HepG2 (cell line): ENCODE results near the gene KANSL3. TPM values are rescaled to one million over a fixed set of nuclear protein-coding genes. Genes with fewer than 3 reads are reported as not detected.

Experiments
- ATAC-seq: fragments of 200-7000 bp; cut with Tn5 transposase; 3 replicates; pipeline ENCODE4 v1.9.1; 2020; ENCODE audit warnings: mild to moderate bottlenecking, moderate library complexity
- BruUV-seq: library from RNA; stranded (reverse); fragments of 400-500 nt; replicated peaks from 2 replicates; lab custom pipeline; 2021; lab: Mats Ljungman, UMichigan
- CTCF ChIA-PET: fragments of 300-600 bp; formaldehyde crosslinking; extraction: SDS; loops from one replicate; lab custom pipeline; 2021; ENCODE audit warnings: low total read pairs, inconsistent platforms, low intra/inter-chr PET ratio; lab: Yijun Ruan, JAX
- POLR2A ChIA-PET: fragments of 350-600 bp; sonication (Branson Sonifier 250); formaldehyde crosslinking; loops from one replicate; lab custom pipeline; 2020; ENCODE audit warnings: antibody characterized with exemption, inconsistent platforms; lab: Yijun Ruan, JAX
- DNase-seq: peaks from one replicate; pipeline ENCODE4 v3.0.0-alpha.2; 2015; ENCODE audit warnings: low spot score
- FAIRE-seq: peaks from 3 replicates; lab custom pipeline; 2011; peaks lifted over from hg19 to GRCh38; lab: Jason Lieb, UNC
- H2AFZ ChIP-seq: one replicate; pipeline ENCODE4 v1.6.1; 2011; ENCODE audit warnings: low read length, inconsistent platforms
- H3K27ac ChIP-seq: fragments of 300-600 bp; 3 replicates; pipeline ENCODE4 v1.8.0; 2011; ENCODE audit warnings: mixed run types, mild to moderate bottlenecking, mixed read lengths, low read length, inconsistent platforms; ENCODE audit not compliant: insufficient read depth; ENCODE audit errors: extremely low read length
- H3K27me3 ChIP-seq, 2 experiments: fragments of 200-600 bp in 1 of 2; 2 replicates in 1 of 2; 3 replicates in 1 of 2; pipeline versions ENCODE4 v1.6.0 to v1.8.0; 2011; ENCODE audit warnings: low read length in 2 of 2, mild to moderate bottlenecking in 2 of 2, moderate library complexity in 2 of 2, inconsistent platforms in 1 of 2; ENCODE audit not compliant: insufficient read depth in 2 of 2, control insufficient read depth in 1 of 2
- H3K36me3 ChIP-seq, 2 experiments: fragments of 200-600 bp in 1 of 2; replicated peaks in 1 of 2; 2 replicates in 1 of 2; 3 replicates in 1 of 2; pipeline versions ENCODE4 v1.5.1 to v1.8.0; 2011; ENCODE audit warnings: low read length in 2 of 2, inconsistent platforms in 1 of 2; ENCODE audit not compliant: insufficient read depth in 2 of 2, control insufficient read depth in 1 of 2
- H3K4me1 ChIP-seq: 2 replicates; pipeline ENCODE4 v1.5.1; 2012; ENCODE audit warnings: low read length, inconsistent platforms; ENCODE audit not compliant: insufficient read depth
- H3K4me2 ChIP-seq: 2 replicates; pipeline ENCODE4 v1.6.0; 2011; ENCODE audit warnings: low read depth, low read length, inconsistent platforms
- H3K4me3 ChIP-seq, 3 experiments: fragments of 200-600 bp in 1 of 3; sonication (generic), shearing (Covaris generic) in 1 of 3; replicated peaks in 1 of 3; 2 replicates each; pipeline ENCODE4 v1.5.1; 2011 to 2016; ENCODE audit warnings: low read length in 3 of 3, inconsistent platforms in 2 of 3, low read depth in 2 of 3, mild to moderate bottlenecking in 2 of 3, control low read depth in 1 of 3, mixed read lengths in 1 of 3; ENCODE audit not compliant: insufficient read depth in 1 of 3
- H3K79me2 ChIP-seq: one replicate; pipeline ENCODE4 v1.6.1; 2011; ENCODE audit warnings: low read length, inconsistent platforms; ENCODE audit not compliant: insufficient read depth
- H3K9ac ChIP-seq: 2 replicates; pipeline ENCODE4 v1.6.0; 2011; ENCODE audit warnings: mild to moderate bottlenecking, low read depth, low read length, inconsistent platforms; ENCODE audit not compliant: insufficient read depth
- H3K9me3 ChIP-seq: 2 replicates; pipeline ENCODE4 v1.5.1; 2012; ENCODE audit warnings: mild to moderate bottlenecking, low read length
- H4K20me1 ChIP-seq: 2 replicates; pipeline ENCODE4 v1.6.0; 2011; ENCODE audit warnings: inconsistent platforms, mild to moderate bottlenecking, low read length, moderate library complexity; ENCODE audit not compliant: insufficient read depth
- ATAD3A ChIP-seq: sonication (generic); formaldehyde crosslinking; IDR thresholded peaks from 2 replicates; pipeline ENCODE4 v1.4.0; 2020; ENCODE audit warnings: missing genetic modification reagents
- CBX1 ChIP-seq: IDR thresholded peaks from one replicate; pipeline ENCODE4 v1.6.1; 2016; ENCODE audit warnings: antibody characterized with exemption, low read depth
- CTCF ChIP-seq: sonication (generic); formaldehyde crosslinking; IDR thresholded peaks from 2 replicates; pipeline ENCODE4 v1.5.0; 2020; ENCODE audit warnings: mild to moderate bottlenecking, missing genetic modification reagents, moderate library complexity
- EHMT2 ChIP-seq: fragments of 200-600 bp; sonication (generic); IDR thresholded peaks from 2 replicates; pipeline ENCODE4 v1.7.0; 2017; ENCODE audit warnings: antibody characterized with exemption, low read depth, low read length, borderline replicate concordance
- ESRRA ChIP-seq: sonication (generic); formaldehyde crosslinking; IDR thresholded peaks from 2 replicates; pipeline ENCODE4 v1.5.1; 2020; ENCODE audit warnings: mild to moderate bottlenecking, low read depth, missing genetic modification reagents
- FOSL1 ChIP-seq: sonication (generic); formaldehyde crosslinking; IDR thresholded peaks from 2 replicates; pipeline ENCODE4 v1.9.0; 2021; ENCODE audit warnings: missing genetic modification reagents, borderline replicate concordance
- HMGA1 ChIP-seq: sonication (generic); formaldehyde crosslinking; conservative IDR thresholded peaks from 2 replicates; pipeline ENCODE4 v1.4.0; 2020; ENCODE audit warnings: missing genetic modification reagents
- HNF4G ChIP-seq, 2 experiments: sonication (generic) in 1 of 2; formaldehyde crosslinking in 1 of 2; IDR thresholded peaks; 2 replicates each; pipeline versions ENCODE4 v1.4.0 to v1.6.1; 2011 to 2020; ENCODE audit warnings: borderline replicate concordance in 2 of 2, low read depth in 2 of 2, mild to moderate bottlenecking in 2 of 2, low read length in 1 of 2, missing genetic modification reagents in 1 of 2, moderate library complexity in 1 of 2
- MATR3 ChIP-seq: sonication (generic); formaldehyde crosslinking; IDR thresholded peaks from 2 replicates; pipeline ENCODE4 v1.4.0; 2020; ENCODE audit warnings: missing genetic modification reagents
- PHF5A ChIP-seq: IDR thresholded peaks from one replicate; pipeline ENCODE4 v1.6.1; 2018; ENCODE audit warnings: low read depth, missing genetic modification reagents; ENCODE audit not compliant: unreplicated experiment
- REST ChIP-seq, 2 experiments: IDR thresholded peaks; 2 replicates each; pipeline ENCODE4 v1.6.1; 2011 to 2012; ENCODE audit warnings: low read length in 2 of 2, borderline replicate concordance in 1 of 2, low read depth in 1 of 2, mild to moderate bottlenecking in 1 of 2, moderate library complexity in 1 of 2
- SRY ChIP-seq: sonication (generic); formaldehyde crosslinking; IDR thresholded peaks from 2 replicates; pipeline ENCODE4 v1.8.0; 2022; ENCODE audit warnings: mild to moderate bottlenecking, missing genetic modification reagents
- TGIF2 ChIP-seq: IDR thresholded peaks from 2 replicates; pipeline ENCODE4 v1.6.1; 2016; ENCODE audit warnings: control low read depth, missing compliant biosample characterization
- ZKSCAN8 ChIP-seq: IDR thresholded peaks from 2 replicates; pipeline ENCODE4 v1.6.1; 2016; ENCODE audit warnings: borderline replicate concordance, missing genetic modification reagents, missing compliant biosample characterization
- ZNF430 ChIP-seq: sonication (generic); formaldehyde crosslinking; IDR thresholded peaks from 2 replicates; pipeline ENCODE4 v1.9.0; 2021; ENCODE audit warnings: mild to moderate bottlenecking, missing genetic modification reagents
- WGBS: methylation state at CpG from one replicate; pipeline ENCODE4 v1.1.6; 2017; ENCODE audit warnings: low lambda C conversion rate; 5-methylcytosine and 5-hydroxymethylcytosine counted together
- in situ Hi-C: cut with HindIII; loops from 2 replicates; pipeline ENCODE4 v1.10.0; 2017; ENCODE audit warnings: low pct_unique_long_range_greater_than_20kb; ENCODE audit not compliant: extremely low pct_ligation_motif_present
- intact Hi-C: fragments of 100-400 bp; cut with micrococcal nuclease; formaldehyde crosslinking; loops from one replicate; pipeline ENCODE4 v1.10.0; 2022; ENCODE audit not compliant: unreplicated experiment
- polyA plus RNA-seq, 8 experiments: library from polyadenylated mRNA; depleted of rRNA in 3 of 8; stranded (reverse) in 7 of 8; unstranded in 1 of 8; fragments of >200 nt; fragmentation: Illumina TruSeq in 4 of 8; extraction: Trizol in 4 of 8; gene quantifications; 2 replicates each; pipeline versions ENCODE4 v1.2.1 to v1.2.3, GENCODE V29; 2011 to 2016; ENCODE audit warnings: low read depth in 4 of 8, missing spikeins in 1 of 8, mixed read lengths in 1 of 8; ENCODE audit not compliant: insufficient read depth in 1 of 8
- total RNA-seq, 5 experiments: library from RNA; depleted of rRNA; stranded (reverse); fragments of >200 nt; fragmentation: Illumina TruSeq; extraction: Trizol; gene quantifications; 2 replicates each; pipeline ENCODE4 v1.2.3, GENCODE V29; 2016; ENCODE audit warnings: low read depth in 1 of 5

KANSL3 gene
- total and polyA plus RNA-seq, 2 of the 13 experiments (the other 11 are each of a cell fraction or from before 2014, with no cell fraction given), result 20.8 to 37.3 TPM

GRCh38 chr2:96602330-96602823, 35.7 kb downstream of the KANSL3 start (continued):
- peak; percentile 64 for TF ChIP-seq CTCF (CRISPR knock-in tag)
- TF ChIP-seq, all 625 proteins: peak for 30

- Histone ChIP-seq H2AFZ (no peak overlapping the region), H3K9ac (no peak overlapping the region), H3K4me2 (peak overlapping the region; percentile 47), H3K27me3 (no peaks in the 10 kb centered on the region), H3K4me3 (peak overlapping the region in 1 of 3 experiments; percentile 20; a peak in 1 of 6 replicates), H4K20me1 (no peaks in the 10 kb centered on the region), H3K79me2 (no peaks in the 10 kb centered on the region), H3K36me3 (peaks cover 44 to 86% of the 10 kb centered on the region in 2 experiments), H3K9me3 (no peaks in the 10 kb centered on the region), H3K27ac (peak overlapping the region; percentile 67), H3K4me1 (peaks cover 34% of the 10 kb centered on the region)
- CTCF ChIA-PET, result no interaction called here
- 82% methylated on average over 8 of the region's 8 CpGs for WGBS
- intact Hi-C loops, result loop anchor here (5.0 to 10.0 kb wide), 6 partner anchors 36 to 351 kb away; partner anchors contain the start of genes CNNM3, CNNM4 and KANSL3
- DNase-seq (peak; percentile 96), ATAC-seq (peak; percentile 94), FAIRE-seq (peak; percentile 93)
- in situ Hi-C loops, result no loop called here
- no TSS peak for BruUV-seq
- POLR2A ChIA-PET, result interaction anchor here (0.8 to 2.0 kb wide), 8 partner anchors 9 to 256 kb away, joined by 3 to 5 read pairs (median 4); partner anchors contain the start of genes ANKRD39, CNNM3 and CNNM4
- TF ChIP-seq PHF5A (CRISPR knock-in tag) (peak; percentile 46), FOSL1 (CRISPR knock-in tag) (no peak), MATR3 (no peak), SRY (CRISPR knock-in tag) (no peak), HNF4G (IDR thresholded peaks at IDR 0.05; ENCODE audit: borderline replicate concordance, low read depth, low read length) (peak; percentile 99), HNF4G (CRISPR knock-in tag; IDR thresholded peaks at IDR 0.05; ENCODE audit: borderline replicate concordance, low read depth) (peak; percentile 97), CBX1 (no peak), REST (IDR thresholded peaks at IDR 0.05; ENCODE audit: borderline replicate concordance in 1 of 2, low read depth in 1 of 2, low read length in 2 of 2) (peak in 1 of 2 experiments; percentile 69; a peak in 1 of 4 replicates), HMGA1 (CRISPR knock-in tag) (no peak), ESRRA (peak; percentile 95), ZKSCAN8 (CRISPR knock-in tag) (peak; percentile 79; the same call in 1 of the 2 replicates), EHMT2 (no peak; the same call in 1 of the 2 replicates), ATAD3A (CRISPR knock-in tag) (no peak), ZNF430 (CRISPR knock-in tag) (peak; percentile 86; the same call in 1 of the 2 replicates), TGIF2 (CRISPR knock-in tag) (peak; percentile 33; the same call in 1 of the 2 replicates)
Observed at GRCh38 chr2:96601382-96602292, 36.5 kb downstream of the KANSL3 start.
